Vagina (tissue), 2 donors: ENCODE data around the gene SLC66A1. TPM values are rescaled to one million over a fixed set of nuclear protein-coding genes. Genes with fewer than 3 reads are reported as not detected.

ENCODE experiments used
- DNase-seq, 2 donors: peaks; one replicate each; pipeline ENCODE4 v3.0.0-alpha.2; 2017; ENCODE audit errors: extremely low spot score in 2 of 2
- H3K27ac ChIP-seq: fragments of 200-600 bp; sonication (generic); one replicate; pipeline ENCODE4 v1.5.1; 2019
- H3K27me3 ChIP-seq: fragments of 200-600 bp; sonication (generic); one replicate; pipeline ENCODE4 v1.5.1; 2019
- H3K36me3 ChIP-seq, 2 donors: fragments of 200-600 bp; sonication (generic); one replicate each; pipeline ENCODE4 v1.5.1; 2017 to 2019
- H3K4me1 ChIP-seq: fragments of 200-600 bp; sonication (generic); one replicate; pipeline ENCODE4 v1.5.1; 2019
- H3K4me3 ChIP-seq, 2 donors: fragments of 200-600 bp; sonication (generic); 1 replicate in 1 of 2; 2 replicates in 1 of 2; pipeline ENCODE4 v1.5.1; 2016 to 2019
- H3K9me3 ChIP-seq: fragments of 200-600 bp; sonication (generic); one replicate; pipeline ENCODE4 v1.5.1; 2019
- CTCF ChIP-seq, 3 experiments: fragments of 450-650 bp in 2 of 3; fragments of 200-600 bp in 1 of 3; sonication (generic) in 1 of 3; IDR thresholded peaks; one replicate each; pipeline ENCODE4 v1.5.1; 2017 to 2019; ENCODE audit warnings: antibody characterized with exemption in 3 of 3, mild to moderate bottlenecking in 2 of 3, moderate library complexity in 2 of 3
- POLR2A ChIP-seq, 2 donors: fragments of 450-650 bp; IDR thresholded peaks; one replicate each; pipeline ENCODE4 v1.6.1; 2017; ENCODE audit warnings: antibody characterized with exemption in 2 of 2, mild to moderate bottlenecking in 2 of 2, moderate library complexity in 2 of 2
- POLR2AphosphoS5 ChIP-seq, 2 donors: sonication (generic); formaldehyde crosslinking; IDR thresholded peaks; one replicate each; pipeline ENCODE4 v1.9.0; 2017; ENCODE audit warnings: antibody characterized with exemption in 2 of 2, mild to moderate bottlenecking in 2 of 2, low read depth in 1 of 2; ENCODE audit not compliant: insufficient read depth in 1 of 2
- intact Hi-C: fragments of 100-400 bp; cut with DNase I; formaldehyde crosslinking; loops from one replicate; pipeline ENCODE4 v1.15.1; 2023
- total RNA-seq: library from RNA; depleted of rRNA; stranded (reverse); fragments of >200 nt; gene quantifications from one replicate; pipeline ENCODE4 v1.2.3, GENCODE V29; 2016

The SLC66A1 gene
- total RNA-seq, 1 donor from 2014 or later = 21.4 TPM

- TF ChIP-seq POLR2A (IDR thresholded peaks at IDR 0.05) = no peak
- TF ChIP-seq POLR2AphosphoS5 (IDR thresholded peaks at IDR 0.05; ENCODE audit: insufficient read depth in 1 of 2, low read depth in 1 of 2) = no peak
- no peak for TF ChIP-seq CTCF (IDR thresholded peaks at IDR 0.05)
- H3K27me3 ChIP-seq = no peaks in the 10 kb centered on the region
- no peak overlapping the region for H3K27ac ChIP-seq
- peaks cover 0 to 28% of the 10 kb centered on the region in 2 donors for H3K36me3 ChIP-seq
- peaks cover 6% of the 10 kb centered on the region for H3K4me1 ChIP-seq
- intact Hi-C loops = no loop called here
- no peak for DNase-seq
- H3K9me3 ChIP-seq = no peaks in the 10 kb centered on the region
- H3K4me3 ChIP-seq = no peak overlapping the region
Observed at GRCh38 chr1:19321071-19321470, 8.9 kb downstream of the SLC66A1 start.

GRCh38 chr1:19322481-19322880 is 10.4 kb downstream of the SLC66A1 start:
- intact Hi-C loops = no loop called here
- no peak for DNase-seq
- Histone ChIP-seq H3K4me3 (no peak overlapping the region), H3K27me3 (no peaks in the 10 kb centered on the region), H3K36me3 (peaks cover 0 to 34% of the 10 kb centered on the region in 2 donors), H3K9me3 (no peaks in the 10 kb centered on the region), H3K4me1 (no peaks in the 10 kb centered on the region), H3K27ac (no peak overlapping the region)
- TF ChIP-seq POLR2A (IDR thresholded peaks at IDR 0.05) (no peak), CTCF (IDR thresholded peaks at IDR 0.05) (no peak), POLR2AphosphoS5 (IDR thresholded peaks at IDR 0.05; ENCODE audit: insufficient read depth in 1 of 2, low read depth in 1 of 2) (no peak)

- no peak overlapping the region for H3K4me3 ChIP-seq
- no peak for TF ChIP-seq POLR2AphosphoS5 (IDR thresholded peaks at IDR 0.05; ENCODE audit: insufficient read depth in 1 of 2, low read depth in 1 of 2)
- TF ChIP-seq POLR2A (IDR thresholded peaks at IDR 0.05) = no peak
- no peak for TF ChIP-seq CTCF (IDR thresholded peaks at IDR 0.05)
- no peaks in the 10 kb centered on the region for H3K27me3 ChIP-seq
- H3K27ac ChIP-seq = no peak overlapping the region
- no peaks in the 10 kb centered on the region for H3K9me3 ChIP-seq
- H3K36me3 ChIP-seq = peaks cover 0 to 43% of the 10 kb centered on the region in 2 donors
- H3K4me1 ChIP-seq = no peaks in the 10 kb centered on the region
- intact Hi-C loops = no loop called here
- no peak for DNase-seq
Observed at GRCh38 chr1:19323987-19324664, 12.0 kb downstream of the SLC66A1 start.

- no peak for TF ChIP-seq POLR2AphosphoS5 (IDR thresholded peaks at IDR 0.05; ENCODE audit: insufficient read depth in 1 of 2, low read depth in 1 of 2)
- TF ChIP-seq POLR2A (IDR thresholded peaks at IDR 0.05) = no peak
- TF ChIP-seq CTCF (IDR thresholded peaks at IDR 0.05) = no peak
- H3K9me3 ChIP-seq = no peaks in the 10 kb centered on the region
- no peak overlapping the region for H3K4me3 ChIP-seq
- no peak overlapping the region for H3K27ac ChIP-seq
- DNase-seq = no peak
- intact Hi-C loops = no loop called here
- H3K27me3 ChIP-seq = no peaks in the 10 kb centered on the region
- no peaks in the 10 kb centered on the region for H3K4me1 ChIP-seq
- peaks cover 0 to 43% of the 10 kb centered on the region in 2 donors for H3K36me3 ChIP-seq
Observed at GRCh38 chr1:19324665-19324990, 12.5 kb downstream of the SLC66A1 start.

GRCh38 chr1:19325368-19325957 is 13.3 kb downstream of the SLC66A1 start:
- Histone ChIP-seq H3K4me3 (no peak overlapping the region), H3K9me3 (no peaks in the 10 kb centered on the region), H3K4me1 (no peaks in the 10 kb centered on the region), H3K36me3 (peaks cover 0 to 43% of the 10 kb centered on the region in 2 donors), H3K27me3 (no peaks in the 10 kb centered on the region), H3K27ac (no peak overlapping the region)
- intact Hi-C loops = no loop called here
- no peak for DNase-seq
- TF ChIP-seq POLR2AphosphoS5 (IDR thresholded peaks at IDR 0.05; ENCODE audit: insufficient read depth in 1 of 2, low read depth in 1 of 2) = no peak
- TF ChIP-seq POLR2A (IDR thresholded peaks at IDR 0.05) = no peak
- TF ChIP-seq CTCF (IDR thresholded peaks at IDR 0.05) = no peak
